GM19025 (cell line): ENCODE data around the gene TEC.
A peak's percentile ranks its signal among the peaks of the same experiment; 100 is the strongest.

Source experiments
- ATAC-seq: cut with Tn5 transposase; IDR thresholded peaks from one replicate; pipeline ENCODE4 v1.9.1; 2021; ENCODE audit warnings: mild to moderate bottlenecking, low read depth, moderate library complexity; ENCODE audit not compliant: unreplicated experiment

Gene TEC

DNA sequence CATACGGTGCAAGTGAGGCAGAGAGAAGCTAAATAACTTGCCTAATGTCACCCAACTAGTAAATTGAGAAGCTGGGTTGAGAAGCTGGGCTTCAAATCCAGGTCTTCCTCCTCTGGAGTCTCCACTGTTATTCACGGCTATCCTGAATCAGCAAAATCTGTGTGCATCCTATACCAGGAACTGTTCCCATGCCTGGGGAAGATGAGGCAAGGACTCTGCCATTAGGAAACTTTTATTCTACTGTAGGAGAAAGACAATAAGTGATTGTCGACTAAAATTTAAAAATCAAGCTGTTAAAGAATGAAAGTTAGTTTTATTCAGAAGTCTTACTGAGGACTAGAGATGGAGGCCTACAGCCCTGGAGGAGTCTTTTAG is 872 bp upstream of the TEC start:
- ATAC-seq: no peak

GRCh38 chr4:48269861-48270522 is 354 bp upstream of the TEC start:
- peak; percentile 70 for ATAC-seq

DNA sequence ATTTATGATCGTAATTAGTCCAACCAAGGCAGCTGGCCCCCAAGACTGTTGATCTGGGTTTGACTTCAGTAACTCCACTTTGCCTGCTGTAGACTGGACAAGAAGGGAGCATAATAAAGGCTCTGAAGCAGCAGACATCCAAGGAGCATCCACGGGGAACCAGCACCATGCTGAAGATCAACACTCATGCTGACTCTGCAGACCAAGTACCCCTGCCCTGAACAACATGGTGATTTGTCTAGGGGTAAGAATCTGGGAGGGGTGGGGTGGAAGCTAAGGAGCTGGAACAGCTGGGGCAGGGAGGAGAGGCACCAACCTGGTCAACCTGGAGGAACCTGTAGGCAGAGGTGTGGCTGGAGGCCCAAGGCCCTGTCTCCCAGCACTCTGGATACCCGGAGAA is 2.1 kb downstream of the TEC start:
- ATAC-seq: no peak

DNA sequence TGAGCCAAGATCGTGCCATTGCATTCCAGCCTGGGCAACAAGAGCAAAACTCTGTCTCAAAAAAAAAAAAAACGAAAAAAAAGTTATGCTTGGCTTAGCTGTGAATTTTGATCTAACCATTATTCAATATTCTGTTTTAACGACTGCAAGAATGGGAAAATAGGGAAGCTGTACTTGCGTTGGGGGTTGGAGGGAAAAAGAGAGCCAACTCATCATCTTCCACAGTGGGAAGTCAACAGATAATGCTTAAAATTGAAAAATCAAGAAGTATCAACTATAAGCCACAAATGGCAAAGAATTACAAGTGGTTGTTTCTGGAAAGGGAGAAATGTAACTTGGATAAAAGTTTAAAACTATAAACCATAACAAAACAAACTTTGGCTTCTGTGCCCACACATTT is 2.9 kb downstream of the TEC start:
- ATAC-seq: no peak

DNA sequence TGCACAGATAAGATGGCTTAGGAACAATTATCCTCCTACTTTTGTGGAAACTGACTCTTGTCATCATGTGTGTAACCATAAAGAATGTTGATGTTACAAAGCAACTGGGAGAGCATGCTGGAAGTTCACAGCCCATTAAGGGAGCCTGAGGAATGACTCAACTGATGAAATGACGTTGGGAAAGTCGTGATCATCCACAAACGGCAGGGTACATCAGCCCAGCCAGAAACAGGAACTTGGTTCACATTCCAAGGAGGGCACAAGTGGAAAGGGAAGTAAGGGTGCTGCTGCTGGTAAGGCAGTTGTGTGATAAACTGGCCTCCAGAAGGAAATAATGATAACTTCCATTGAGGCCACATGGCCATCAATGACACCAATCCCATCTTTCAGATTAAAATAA is 6.7 kb downstream of the TEC start:
- ATAC-seq: no peak

GRCh38 chr4:48262484-48262883 is 7.2 kb downstream of the TEC start:
- no peak for ATAC-seq

GRCh38 chr4:48261281-48261680 is 8.4 kb downstream of the TEC start:
- ATAC-seq: no peak

GRCh38 chr4:48259748-48260147 is 9.9 kb downstream of the TEC start:
- no peak for ATAC-seq

DNA sequence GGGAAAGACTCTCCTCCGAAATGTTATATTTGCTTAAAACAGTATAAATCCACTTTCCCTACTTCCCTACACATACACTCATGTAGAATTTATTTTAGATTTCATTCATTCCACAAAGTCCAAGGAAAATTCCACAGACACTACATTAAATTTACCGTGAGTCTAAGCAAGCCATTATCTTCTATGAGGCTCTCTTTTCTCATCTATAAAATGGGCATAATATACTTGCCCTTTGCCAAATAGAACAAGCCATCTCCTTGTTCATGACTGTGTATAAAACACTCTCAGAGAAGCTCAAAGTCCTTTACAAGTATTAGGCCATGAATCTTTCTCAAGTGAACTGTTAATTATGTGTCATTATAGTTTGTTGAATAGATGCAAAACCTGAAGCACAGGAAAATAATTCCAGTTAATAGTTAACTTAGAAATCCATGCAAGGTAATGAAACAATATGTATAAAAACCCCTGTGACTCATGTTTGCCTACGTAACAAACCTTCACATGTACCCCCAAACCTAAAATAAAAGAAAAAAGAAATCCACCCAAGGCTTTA is 10.7 kb downstream of the TEC start:
- ATAC-seq: no peak

DNA sequence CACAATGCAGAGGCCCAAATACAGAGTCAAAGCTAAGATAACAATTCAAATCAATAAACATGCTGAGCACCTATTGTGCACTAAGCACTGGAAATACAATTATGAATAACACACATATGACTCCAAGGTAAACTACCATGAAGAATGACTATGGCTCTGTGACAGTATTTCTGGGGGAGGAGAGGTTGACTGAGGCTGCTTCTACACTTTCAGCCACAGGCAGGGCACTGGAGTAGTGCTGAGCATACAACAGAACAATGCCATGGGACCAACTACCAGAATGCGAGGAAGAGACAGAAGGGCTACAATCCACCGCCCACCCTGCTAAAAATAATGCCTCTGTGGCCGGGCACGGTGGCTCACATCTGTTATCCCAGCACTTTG is 13.7 kb downstream of the TEC start:
- ATAC-seq: no peak

DNA sequence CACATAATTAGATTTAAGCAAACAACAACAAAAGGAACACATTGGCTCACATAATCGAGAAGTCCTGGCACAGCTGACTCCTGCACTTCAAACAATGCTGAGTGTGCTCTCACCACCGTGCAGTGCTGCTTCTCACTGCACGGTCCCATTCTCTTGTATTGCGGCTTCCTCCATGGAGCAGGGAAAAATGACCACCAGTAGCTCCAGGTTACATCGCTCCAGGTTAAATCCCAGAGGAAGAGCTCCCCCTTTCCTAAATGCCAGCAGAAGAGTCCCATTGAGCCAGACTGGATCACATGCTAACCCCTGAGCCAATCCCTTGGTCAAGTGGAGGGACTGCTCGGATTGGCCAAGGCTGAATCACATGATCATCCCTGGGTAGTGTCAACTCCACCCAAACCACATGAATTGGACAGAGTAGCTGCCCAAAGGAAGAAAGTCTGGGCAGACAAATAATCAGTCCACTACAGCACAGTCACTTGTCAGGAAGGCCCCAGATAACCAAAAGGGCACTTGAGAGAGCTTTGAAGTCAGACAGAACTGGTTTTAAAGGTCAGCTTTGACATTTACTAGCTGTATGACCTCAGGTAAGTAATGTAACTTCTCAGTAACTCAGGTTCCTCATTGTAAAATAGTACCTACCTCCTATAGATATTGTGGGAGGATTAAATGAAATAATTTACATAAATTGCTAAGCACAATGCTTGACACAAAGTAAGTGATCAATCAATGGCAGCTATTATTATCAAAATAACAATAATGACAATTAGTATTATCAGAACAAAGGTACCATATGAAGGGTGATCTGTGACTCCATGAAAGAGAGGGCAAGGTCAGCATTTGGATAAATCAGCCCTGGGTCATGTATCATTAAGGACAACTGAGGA is 14.3 kb downstream of the TEC start:
- ATAC-seq: no peak

GRCh38 chr4:48254381-48255071 is 15.1 kb downstream of the TEC start:
- ATAC-seq: no peak

- no peak for ATAC-seq
Measured at GRCh38 chr4:48252313-48252712, 17.3 kb downstream of the TEC start.

DNA sequence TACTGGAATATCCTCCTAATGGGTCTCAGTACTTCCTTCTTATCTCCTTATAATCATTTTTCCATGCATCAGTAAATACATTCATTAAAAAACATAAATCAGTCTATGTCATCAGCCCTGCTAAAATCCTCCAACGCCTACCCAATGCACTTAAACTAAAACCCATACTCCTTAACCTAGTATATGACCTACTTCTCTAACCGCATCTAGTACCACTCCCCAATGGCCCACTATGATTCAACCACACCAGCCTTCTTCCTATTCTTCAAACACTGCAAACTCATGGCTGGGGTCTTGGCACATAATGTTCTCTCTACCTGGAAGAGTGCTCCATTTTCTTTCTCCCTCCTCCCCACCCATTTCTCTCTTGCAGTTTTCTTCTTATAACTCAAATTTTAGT is 18.7 kb downstream of the TEC start:
- no peak for ATAC-seq

DNA sequence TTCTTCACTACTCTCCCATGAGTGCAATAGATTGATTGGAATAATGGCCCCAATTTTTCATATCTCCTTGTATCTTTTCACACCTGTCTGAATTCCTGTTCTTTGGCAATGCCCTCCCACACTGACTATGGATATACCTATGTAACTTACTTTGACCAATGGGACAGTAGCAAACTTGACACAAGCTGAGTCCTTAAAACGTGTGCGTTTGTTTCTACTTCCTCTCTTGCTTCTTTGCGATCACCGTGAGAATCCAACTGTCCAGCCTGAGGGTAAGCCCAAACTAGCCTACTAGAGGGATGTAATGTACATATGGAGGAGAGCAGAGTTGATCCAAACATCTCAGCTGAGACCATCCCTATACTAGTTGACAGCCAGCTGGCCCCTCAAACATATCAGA is 19.3 kb downstream of the TEC start:
- ATAC-seq: no peak

- ATAC-seq: no peak
Measured at GRCh38 chr4:48249378-48249777, 20.3 kb downstream of the TEC start.

DNA sequence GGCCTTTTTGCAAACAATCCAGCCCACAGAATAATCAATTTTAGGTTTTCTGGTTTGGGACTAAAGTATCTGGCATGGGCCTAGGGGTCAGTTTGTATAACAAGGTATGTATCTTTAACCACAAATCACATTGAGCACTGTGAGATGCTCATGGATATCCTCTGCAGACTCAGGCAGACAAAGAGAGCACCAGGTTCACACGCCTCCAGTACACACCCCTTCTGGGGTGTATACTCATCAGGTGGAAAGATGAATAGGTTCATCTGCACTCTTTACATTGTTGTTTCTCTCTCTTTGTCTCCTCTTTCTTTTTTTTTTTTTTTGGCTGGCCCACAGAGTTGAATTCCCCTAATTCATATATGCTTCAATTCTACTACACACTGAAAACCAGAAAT is 21.1 kb downstream of the TEC start:
- ATAC-seq: no peak

DNA sequence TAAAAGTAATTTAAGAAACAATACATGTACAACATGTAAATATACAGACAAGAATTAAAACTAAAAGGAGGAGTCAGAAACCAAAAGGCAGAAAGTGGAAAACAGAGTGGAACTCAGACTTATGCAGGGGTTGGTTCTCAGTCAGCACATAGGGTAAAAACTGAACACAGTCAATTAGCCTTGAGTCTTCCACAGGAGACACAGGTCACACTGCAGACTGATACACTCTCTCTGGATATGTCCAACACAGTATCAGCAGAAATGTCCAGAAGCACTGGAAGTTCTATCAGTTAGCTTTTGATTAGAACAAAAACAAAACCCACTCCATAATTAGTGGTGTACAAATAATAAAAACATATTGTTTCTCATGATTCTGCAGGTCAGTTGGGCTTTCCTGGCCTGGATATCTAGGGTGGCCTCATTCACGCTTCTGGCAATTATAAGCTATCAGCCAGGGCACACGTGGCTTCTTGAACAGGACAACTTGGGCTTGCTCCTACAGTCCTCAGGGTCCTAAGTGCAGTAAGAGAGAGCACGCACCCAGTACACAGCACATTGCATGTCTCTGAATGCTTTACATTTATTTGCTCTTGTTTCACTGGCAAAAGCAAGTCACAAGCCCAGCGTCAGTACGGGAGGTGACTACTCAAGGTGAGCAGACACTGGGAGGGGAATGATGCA is 21.6 kb downstream of the TEC start:
- peak; percentile 49 for ATAC-seq

DNA sequence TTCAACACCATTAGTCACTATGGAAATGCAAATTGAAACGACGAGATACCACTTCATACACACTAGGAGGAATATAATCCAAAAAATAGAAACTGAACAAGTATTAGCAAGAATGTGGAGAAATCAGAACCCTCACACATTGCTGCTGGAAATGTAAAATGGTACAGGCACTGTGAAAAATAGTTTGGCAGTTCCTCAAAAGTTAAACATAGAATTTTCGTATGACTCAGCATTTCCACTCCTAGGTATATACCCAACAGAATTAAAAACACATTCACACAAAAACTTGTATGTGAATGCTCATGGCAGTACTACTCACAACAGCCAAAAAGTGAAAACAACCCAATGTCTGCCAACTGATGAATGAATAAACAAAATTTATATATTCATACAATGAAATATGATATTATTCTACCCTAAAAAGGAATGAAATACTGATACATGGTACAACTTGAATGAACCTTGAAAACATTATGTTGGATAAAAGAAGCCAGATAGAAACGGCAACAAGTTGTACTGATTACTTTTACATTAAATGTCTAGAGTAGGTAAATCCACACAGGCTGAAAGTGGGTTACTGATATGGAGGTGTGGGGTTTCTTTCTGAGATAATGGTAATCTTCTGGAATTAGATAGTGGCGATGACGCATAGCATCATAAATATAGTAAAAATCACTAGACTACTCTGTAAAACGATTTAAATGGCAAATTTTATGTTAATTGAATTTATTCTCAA is 22.3 kb downstream of the TEC start:
- ATAC-seq: no peak

GRCh38 chr4:48244665-48245064 is 25.0 kb downstream of the TEC start:
- no peak for ATAC-seq
